HuH-7 (cell line): ENCODE results near the gene TGFBI.

Experiments
- DNase-seq: peaks from one replicate; pipeline ENCODE4 v3.0.0; 2011; ENCODE audit warnings: low spot score

TGFBI gene

GRCh38 chr5:136004436-136004835 is 24.4 kb upstream of the TGFBI start:
- no peak for DNase-seq

DNA sequence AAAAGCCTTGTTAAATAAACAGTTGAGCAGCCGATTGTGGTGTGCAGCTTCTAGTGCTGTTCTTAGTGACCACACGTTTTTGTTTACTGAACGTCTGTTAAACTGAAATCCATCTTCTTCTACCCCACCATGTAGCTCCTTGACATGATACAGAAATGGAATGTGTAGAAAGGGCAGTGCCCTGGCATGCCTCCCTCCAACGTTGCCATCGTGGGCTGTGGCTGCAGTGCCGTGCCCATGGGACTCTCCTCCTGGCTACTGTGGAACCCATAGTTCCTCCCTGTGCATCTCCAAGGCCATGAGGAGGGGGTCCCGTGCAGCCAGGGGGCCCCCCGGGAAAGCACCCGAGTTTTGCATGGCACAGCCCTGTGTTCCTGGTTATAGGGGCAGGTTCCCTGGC is 23.3 kb upstream of the TGFBI start:
- no peak for DNase-seq

GRCh38 chr5:136006164-136006563 is 22.6 kb upstream of the TGFBI start:
- no peak for DNase-seq

DNA sequence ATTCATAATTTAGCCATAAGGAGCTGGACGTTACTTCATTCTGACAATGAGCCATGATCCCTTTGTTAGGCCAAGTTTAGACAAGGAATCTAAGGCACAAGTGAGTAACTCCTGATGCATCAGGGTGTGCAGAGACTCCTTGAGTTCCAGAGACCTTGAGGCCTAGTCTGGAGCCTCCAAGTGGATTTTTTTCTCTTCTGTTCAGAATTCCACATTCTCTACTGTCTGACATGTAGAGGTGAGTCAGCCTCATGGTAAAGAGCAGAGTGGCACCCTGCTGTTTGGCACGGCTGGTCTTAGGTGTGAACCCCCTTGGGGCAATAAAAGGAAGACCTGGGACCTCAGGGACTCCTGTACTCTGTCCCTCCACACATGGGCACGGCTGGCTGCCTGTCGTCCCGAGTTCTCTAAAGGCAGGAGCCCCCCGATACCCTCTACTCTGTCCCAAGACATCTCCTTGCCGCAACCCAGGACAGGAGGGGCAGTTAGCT is 22.0 kb upstream of the TGFBI start:
- DNase-seq: no peak

- no peak for DNase-seq
These were observed 21.5 kb upstream of the TGFBI start for GRCh38 chr5:136007271-136007670.

DNA sequence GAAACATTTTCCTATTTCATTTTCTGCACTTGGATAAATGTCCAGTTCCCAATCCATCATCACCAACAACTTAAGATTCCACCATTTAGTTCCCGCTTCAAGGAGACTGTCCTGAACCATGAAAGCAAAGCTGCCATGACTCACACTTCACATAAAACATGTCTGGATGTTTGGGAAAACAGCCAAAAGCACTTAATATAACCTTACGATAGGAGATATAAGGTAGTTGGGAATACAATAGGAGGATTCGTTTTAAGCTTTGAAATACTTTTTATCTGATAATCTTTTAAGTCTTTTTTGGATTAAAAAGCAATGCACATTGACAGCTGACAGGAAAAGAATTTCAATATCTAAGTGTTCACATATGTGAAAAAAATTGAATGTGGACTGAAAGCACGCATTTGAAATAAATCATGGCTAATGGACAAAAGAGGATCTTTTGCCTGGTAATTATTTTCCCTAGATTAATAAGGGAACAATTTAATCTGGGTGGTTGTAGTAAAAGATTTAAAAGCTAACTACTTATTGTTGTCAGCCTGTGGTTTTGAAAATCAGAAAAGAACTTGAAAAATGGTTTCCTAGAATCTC is 17.3 kb upstream of the TGFBI start:
- no peak for DNase-seq

DNA sequence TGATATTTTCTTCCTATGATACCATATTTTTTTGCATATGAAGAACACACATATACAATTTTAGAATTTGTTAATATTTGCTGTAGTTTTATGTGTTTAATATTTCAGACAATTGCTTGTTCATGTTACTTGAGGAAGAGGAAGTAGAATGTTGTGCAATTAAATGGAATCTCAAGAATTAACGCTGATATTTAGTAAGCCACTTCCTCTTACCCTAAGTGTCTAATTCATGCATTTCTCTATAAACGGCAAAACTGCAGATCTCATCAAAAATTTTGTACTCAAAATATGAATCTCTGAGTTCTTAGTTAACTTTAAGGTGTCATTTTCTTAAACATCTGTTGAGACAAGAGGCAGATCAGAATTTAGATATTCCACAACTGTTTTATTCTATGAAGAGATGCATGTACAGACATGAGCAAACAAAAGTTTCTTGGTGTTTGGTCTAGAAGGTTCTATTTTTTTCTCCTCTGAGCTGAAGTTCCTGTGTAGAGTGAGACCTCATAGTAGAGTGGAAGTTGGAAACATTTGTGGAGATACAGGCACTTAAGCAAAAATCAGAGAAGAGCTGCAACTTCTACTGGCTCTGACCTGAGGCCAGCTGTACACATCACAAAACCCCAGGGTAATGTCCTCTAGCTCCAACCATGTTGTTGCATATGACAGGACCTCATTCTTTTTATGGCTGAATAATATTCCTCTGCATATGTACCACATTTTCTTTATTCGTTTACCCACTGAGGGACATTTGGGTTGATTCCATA is 16.6 kb upstream of the TGFBI start:
- no peak for DNase-seq

GRCh38 chr5:136013559-136013958 is 15.2 kb upstream of the TGFBI start:
- DNase-seq: no peak

DNA sequence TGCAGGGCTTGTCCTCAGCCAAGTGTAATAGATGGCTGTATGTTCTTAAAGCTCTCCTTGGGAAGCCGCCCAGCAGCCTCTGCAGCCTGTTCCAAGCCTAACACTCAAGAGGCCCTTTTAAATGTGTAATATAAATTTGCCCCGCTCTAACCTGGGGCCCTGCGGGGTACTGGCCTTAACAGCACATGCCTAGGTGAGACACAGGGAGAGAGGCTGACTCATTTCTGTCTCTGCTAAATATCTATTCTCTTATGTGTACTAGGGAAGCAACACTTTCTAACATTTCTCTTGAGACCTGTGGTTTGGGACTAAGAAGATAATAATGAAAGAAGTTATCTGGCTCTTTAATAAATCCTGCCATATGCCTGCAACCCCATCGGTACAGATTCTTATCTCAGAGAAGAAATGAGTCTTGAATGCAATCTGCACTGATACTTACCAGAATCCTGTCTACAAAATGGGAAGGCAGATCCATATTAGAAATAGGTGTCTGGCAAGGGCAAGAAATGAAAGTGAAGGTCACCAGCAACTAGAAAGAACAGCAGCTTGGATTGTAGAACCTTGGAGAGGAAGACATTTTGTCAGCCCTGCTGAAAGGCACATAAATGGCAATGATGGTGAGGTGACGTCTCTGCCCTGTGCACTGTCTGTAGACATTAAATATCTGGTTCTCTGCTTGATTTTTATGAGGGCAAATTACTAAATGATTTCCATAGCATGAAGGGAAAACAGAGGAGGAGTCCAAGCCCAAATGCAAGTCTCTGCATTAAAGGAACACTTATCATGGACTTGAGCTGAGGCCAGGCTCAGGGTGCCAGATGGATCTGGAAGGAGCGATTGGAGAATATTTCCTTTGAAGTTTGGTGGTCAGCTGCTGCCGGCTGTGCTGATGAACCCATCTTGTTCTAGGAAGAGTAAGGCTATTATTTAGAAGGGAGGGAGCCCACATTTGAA is 14.5 kb upstream of the TGFBI start:
- no peak for DNase-seq

GRCh38 chr5:136015003-136015375 is 13.8 kb upstream of the TGFBI start:
- DNase-seq: no peak

GRCh38 chr5:136015966-136016650 is 12.7 kb upstream of the TGFBI start:
- DNase-seq: no peak

GRCh38 chr5:136016945-136017530 is 11.8 kb upstream of the TGFBI start:
- no peak for DNase-seq

DNA sequence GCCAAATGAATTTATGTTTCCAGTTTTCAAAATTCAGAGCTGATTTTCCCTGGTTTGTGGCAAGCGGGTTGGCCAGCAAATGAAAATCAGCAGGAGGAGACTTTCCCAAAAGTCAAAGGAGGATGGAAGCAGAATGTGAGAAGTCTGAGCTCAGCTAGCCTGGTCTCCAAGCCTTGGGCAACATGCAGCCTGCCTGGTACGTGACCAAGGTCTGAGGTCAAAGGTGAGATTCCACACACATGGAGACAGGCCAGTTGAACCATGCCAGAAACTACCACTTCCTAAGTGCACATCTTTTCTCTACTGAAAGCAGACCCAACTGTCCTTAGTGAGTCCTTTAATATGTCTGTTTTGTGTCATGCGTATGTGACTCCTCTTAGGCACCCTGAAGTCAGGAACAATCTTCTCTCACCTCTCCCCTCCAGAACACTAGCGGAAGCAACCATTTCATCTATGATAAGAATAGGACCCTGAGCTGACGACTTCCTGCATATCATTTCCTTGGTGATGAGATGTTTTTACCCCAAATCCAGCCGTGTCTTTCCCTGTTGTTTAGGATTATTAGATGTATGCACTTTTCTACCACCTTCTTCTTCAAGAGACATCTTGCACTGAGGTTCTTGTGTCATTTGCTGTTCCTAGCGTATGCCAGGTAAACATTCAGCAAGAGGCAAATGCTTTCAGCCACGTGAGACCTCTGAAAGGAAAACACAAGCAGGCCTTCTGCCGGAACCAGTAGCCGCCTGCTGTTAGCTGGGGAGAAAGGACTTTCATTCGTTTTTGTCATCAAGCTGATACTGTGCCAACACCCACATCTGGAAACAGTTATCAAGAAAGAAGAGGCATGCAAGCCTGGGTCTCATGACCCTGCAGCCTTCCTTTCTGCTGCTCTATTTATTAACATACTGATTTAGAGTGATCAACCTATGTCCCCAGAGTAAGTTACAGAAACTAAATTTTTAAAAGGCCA is 9.7 kb upstream of the TGFBI start:
- DNase-seq: no peak

DNA sequence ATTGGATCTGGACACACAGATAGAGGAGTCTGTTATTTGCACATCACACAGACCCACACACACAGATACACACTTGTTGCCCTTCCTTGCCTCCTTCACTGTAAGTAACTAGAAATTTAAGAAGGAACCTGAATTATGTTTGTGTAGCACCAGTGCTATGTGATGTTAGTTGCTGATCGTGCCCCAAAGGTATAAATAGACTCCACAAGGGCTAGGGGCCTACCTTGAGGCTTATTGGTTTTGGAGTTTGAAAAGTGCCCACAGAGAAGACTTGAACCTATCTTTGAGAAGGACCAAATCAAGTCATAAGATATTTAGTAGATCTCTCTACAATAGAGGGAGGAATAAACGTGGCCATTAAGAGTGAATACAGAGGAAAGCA is 8.8 kb upstream of the TGFBI start:
- no peak for DNase-seq

DNA sequence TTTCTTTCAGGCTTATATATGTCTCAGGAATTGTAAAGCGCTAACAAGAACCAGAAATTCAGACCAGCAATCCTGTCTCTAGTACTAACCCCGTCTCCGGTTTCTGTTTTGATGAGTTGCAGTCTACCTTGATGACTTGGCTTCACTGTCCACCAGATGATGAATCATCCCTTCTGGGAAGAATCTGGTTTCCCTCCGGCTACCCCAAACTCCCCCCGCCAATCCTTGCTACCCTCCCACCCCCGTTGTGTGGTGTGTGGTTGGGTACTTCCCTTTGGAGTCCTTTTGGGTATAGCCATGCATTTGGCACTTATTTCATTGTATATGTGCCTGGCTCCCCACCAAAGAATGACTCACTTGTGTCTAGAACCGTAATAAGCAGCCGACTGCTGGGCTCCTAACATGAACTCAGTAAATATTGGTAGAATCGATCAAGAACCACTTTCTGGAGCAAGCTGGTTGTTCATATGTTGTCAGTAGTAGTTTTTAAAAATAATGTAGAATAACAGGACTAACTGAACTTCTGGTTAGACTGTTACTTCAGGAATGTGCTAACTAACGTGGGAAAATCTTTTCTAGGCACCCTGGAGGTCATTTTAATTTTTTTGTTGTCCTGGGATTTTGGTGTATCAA is 8.3 kb upstream of the TGFBI start:
- DNase-seq: no peak

- no peak for DNase-seq
These were observed 7.8 kb upstream of the TGFBI start for GRCh38 chr5:136021016-136021405.

DNA sequence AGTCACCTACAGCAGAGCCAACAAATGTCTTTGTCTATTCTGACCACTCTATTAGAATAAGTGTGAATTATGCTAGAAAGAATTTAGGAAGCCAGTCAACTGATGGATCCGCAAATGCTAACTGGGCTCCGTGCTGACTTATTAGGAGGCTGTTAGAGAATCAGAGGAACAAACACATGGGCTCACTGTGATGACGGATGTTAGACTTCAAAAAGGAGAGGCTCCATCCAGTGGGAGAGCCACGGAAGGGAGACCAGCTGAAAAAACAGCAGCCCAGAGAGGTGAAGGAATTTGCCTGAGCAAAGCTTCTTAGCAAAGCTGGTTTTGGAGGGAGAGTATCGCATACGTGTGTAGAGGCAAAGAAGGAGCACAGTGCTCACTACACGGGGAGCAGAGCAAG is 5.8 kb upstream of the TGFBI start:
- DNase-seq: no peak

GRCh38 chr5:136023958-136024541 is 4.7 kb upstream of the TGFBI start:
- DNase-seq: no peak

DNA sequence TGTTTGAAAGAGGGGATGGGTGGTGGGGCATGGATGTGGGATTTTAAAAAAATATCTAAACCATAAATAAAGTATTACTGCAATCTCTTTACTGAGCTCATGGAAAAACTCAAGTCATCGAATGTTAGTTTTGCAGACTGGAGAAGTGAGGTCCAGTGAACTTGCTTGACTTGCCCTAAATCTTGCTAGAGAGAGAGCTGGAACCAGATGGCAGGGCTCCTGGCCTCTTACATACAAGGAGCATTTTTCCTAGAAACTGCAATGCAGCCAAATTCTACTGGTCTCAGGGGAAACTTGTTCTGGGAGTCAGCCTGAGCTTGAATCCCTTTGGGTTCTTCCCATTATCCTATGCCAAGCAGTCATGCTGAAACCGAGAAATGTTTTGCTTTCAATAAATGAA is 2.9 kb upstream of the TGFBI start:
- DNase-seq: no peak

DNA sequence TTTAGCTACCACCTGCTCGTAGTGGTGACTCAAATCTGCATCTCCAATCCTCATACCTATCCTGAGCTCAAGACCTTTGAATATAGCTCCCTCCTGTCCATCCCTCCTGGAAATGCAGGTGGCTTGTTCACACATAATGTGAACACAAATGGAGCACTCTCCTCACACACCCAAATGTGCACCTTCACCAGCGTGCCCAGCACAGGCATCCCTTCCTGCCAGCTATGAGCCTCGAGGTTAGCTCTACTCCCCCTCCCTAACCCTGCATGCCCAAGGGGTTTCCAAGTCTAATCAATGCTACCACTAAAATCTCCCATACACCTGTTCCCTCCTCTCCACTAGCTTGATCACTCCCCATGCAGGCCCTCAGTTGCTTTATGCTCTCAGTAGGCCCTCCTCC is 2.2 kb upstream of the TGFBI start:
- DNase-seq: no peak
